Measurements from ENCODE around the gene ZYG11B. TPM values are rescaled to one million over a fixed set of nuclear protein-coding genes. Genes with fewer than 3 reads are reported as not detected.
A peak's percentile ranks its signal among the peaks of the same experiment; 100 is the strongest.

The ZYG11B gene
- total and polyA plus RNA-seq, 2 of the 13 experiments (the other 11 are each of a cell fraction or from before 2014, with no cell fraction given) = 6.9 to 17.9 TPM

DNA sequence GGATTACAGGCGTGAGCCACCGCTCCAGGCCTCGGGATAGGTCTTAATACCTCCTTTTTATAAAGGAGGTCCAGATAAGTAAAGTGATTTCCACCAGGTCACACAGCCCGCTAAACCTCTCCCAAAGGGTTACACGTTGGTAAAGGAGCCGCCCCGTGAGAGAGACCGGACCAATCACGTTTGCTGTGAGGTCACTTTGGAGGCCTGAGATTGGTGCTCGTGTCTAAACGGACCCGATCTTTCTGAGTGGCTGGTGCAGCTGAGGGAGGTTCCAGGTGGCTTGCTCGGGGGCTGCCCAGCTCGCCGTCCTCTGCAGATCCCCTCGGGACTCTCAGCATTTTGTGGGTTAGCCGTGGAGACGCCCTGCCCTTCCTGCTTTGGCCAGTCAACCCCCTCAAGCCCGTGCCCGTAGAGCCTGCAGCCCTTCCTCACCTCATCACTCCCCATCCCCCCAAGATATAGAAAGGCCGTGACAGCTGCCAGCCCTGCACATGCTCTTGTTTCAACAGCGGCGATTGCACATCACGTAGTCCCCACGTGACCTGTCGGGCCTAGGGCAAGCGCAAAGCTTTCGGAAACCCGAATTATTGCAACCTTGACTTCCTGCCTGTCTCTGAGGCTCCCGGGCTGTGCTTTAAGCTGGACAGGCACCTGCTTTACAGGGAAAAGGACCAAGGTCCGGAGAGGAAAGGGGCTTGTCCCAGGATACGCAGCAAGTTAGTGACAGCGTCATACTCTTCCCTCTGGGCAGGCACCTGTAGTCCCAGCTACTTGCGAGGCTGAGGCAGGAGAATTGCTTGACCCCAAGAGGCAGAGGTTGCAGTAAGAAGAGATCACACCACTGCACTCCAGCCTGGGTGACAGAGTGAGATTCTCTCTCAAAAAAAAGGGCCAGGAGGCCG, 23.1 kb upstream of the ZYG11B start (continued):
- TF ChIP-seq, protein P1, sequence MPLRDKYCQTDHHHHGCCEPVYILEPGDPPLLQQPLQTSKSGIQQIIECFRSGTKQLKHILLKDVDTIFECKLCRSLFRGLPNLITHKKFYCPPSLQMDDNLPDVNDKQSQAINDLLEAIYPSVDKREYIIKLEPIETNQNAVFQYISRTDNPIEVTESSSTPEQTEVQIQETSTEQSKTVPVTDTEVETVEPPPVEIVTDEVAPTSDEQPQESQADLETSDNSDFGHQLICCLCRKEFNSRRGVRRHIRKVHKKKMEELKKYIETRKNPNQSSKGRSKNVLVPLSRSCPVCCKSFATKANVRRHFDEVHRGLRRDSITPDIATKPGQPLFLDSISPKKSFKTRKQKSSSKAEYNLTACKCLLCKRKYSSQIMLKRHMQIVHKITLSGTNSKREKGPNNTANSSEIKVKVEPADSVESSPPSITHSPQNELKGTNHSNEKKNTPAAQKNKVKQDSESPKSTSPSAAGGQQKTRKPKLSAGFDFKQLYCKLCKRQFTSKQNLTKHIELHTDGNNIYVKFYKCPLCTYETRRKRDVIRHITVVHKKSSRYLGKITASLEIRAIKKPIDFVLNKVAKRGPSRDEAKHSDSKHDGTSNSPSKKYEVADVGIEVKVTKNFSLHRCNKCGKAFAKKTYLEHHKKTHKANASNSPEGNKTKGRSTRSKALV (CRISPR knock-in tag; IDR thresholded peaks at IDR 0.05) = peak; percentile 51; the same call in 1 of the 2 replicates
- no peak for TF ChIP-seq ZBTB10 (CRISPR knock-in tag; IDR thresholded peaks at IDR 0.05; ENCODE audit: borderline replicate concordance)
- TF ChIP-seq HOXA3 (CRISPR knock-in tag; IDR thresholded peaks at IDR 0.05) = peak; percentile 86
- TF ChIP-seq NR0B2 (CRISPR knock-in tag; IDR thresholded peaks at IDR 0.05) = no peak; the same call in 1 of the 2 replicates
- peak; percentile 72; the same call in 1 of the 2 replicates for TF ChIP-seq ZNF224 (CRISPR knock-in tag; IDR thresholded peaks at IDR 0.05)
- TF ChIP-seq, protein P2, sequence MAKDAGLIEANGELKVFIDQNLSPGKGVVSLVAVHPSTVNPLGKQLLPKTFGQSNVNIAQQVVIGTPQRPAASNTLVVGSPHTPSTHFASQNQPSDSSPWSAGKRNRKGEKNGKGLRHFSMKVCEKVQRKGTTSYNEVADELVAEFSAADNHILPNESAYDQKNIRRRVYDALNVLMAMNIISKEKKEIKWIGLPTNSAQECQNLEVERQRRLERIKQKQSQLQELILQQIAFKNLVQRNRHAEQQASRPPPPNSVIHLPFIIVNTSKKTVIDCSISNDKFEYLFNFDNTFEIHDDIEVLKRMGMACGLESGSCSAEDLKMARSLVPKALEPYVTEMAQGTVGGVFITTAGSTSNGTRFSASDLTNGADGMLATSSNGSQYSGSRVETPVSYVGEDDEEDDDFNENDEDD (CRISPR knock-in tag; IDR thresholded peaks at IDR 0.05; ENCODE audit: borderline replicate concordance) = peak; percentile 85; the same call in 1 of the 2 replicates
- no peak for TF ChIP-seq ZNF10 (CRISPR knock-in tag; IDR thresholded peaks at IDR 0.05; ENCODE audit: borderline replicate concordance, low read depth)
- TF ChIP-seq HNRNPUL1 (IDR thresholded peaks at IDR 0.05; ENCODE audit: low read depth, low read length) = no peak
- TF ChIP-seq ZNF430 (CRISPR knock-in tag; IDR thresholded peaks at IDR 0.05) = peak; percentile 97; the same call in 1 of the 2 replicates
- TF ChIP-seq SNAPC5 (CRISPR knock-in tag; IDR thresholded peaks at IDR 0.05; ENCODE audit: borderline replicate concordance) = no peak
- TF ChIP-seq NONO (IDR thresholded peaks at IDR 0.05) = no peak
- peak; percentile 85 for TF ChIP-seq NONO (CRISPR knock-in tag; conservative IDR thresholded peaks at IDR 0.05)
- peak; percentile 99 for TF ChIP-seq ZNF501 (CRISPR knock-in tag; IDR thresholded peaks at IDR 0.05)
- TF ChIP-seq ZIK1 (CRISPR knock-in tag; IDR thresholded peaks at IDR 0.05; ENCODE audit: borderline replicate concordance, low read depth) = peak; percentile 90; the same call in 1 of the 2 replicates
- TF ChIP-seq REL (CRISPR knock-in tag; conservative IDR thresholded peaks at IDR 0.05) = no peak
- peak; percentile 84 for TF ChIP-seq NKX3-1 (CRISPR knock-in tag; IDR thresholded peaks at IDR 0.05)
- no peak for TF ChIP-seq TAF15 (IDR thresholded peaks at IDR 0.05; ENCODE audit: low read depth, low read length, poor library complexity, severe bottlenecking)
- TF ChIP-seq SP5 (CRISPR knock-in tag; IDR thresholded peaks at IDR 0.05; ENCODE audit: borderline replicate concordance, low read depth) = no peak

All from HepG2 (cell line).